ENCODE data around the gene EREG.

The EREG gene

DNA sequence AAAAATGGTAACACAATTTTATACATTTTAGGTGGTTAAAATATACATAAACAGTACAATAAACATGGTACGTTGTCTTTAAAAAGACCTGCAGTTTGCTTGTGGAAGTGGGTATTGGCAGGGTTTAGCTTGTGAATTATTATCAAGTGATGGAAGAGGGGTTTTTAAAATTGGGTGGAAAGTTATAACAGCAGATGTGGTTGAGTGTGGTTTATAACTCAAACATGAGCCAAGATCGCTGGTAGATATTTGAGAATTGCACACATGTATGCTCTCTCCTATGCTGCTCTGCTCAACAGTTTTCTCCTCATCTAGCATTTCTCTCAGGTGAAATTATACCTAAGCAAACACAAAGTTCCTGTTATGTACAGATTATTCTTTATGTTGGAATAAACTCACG, 42.6 kb upstream of the EREG start:
- H3K4me3 ChIP-seq (ENCODE audit: low read depth, low read length), result no peak overlapping the region
- TF ChIP-seq, protein P1, sequence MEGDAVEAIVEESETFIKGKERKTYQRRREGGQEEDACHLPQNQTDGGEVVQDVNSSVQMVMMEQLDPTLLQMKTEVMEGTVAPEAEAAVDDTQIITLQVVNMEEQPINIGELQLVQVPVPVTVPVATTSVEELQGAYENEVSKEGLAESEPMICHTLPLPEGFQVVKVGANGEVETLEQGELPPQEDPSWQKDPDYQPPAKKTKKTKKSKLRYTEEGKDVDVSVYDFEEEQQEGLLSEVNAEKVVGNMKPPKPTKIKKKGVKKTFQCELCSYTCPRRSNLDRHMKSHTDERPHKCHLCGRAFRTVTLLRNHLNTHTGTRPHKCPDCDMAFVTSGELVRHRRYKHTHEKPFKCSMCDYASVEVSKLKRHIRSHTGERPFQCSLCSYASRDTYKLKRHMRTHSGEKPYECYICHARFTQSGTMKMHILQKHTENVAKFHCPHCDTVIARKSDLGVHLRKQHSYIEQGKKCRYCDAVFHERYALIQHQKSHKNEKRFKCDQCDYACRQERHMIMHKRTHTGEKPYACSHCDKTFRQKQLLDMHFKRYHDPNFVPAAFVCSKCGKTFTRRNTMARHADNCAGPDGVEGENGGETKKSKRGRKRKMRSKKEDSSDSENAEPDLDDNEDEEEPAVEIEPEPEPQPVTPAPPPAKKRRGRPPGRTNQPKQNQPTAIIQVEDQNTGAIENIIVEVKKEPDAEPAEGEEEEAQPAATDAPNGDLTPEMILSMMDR (IDR thresholded peaks at IDR 0.05; ENCODE audit: low read depth, low read length), result no peak

DNA sequence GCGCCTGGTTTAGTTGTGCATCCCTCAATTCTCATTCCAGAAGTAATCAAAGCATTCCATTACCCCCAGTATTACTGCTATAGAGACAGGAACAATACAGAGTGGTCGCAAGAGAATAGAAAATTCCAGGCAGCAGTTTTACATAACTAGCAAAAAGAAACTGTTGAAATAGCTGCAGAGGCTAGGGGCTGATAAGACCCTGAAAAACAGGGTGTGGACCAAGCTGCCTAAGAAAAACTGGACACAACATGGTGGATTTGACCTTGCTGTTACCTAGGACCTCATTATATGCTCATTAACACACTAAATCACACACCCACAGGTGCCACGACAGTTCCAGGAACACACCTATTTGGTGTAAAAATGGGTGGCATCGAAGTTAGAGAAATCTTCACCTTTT, 41.3 kb upstream of the EREG start:
- TF ChIP-seq, protein P1 (IDR thresholded peaks at IDR 0.05; ENCODE audit: low read depth, low read length), result no peak
- H3K4me3 ChIP-seq (ENCODE audit: low read depth, low read length), result no peak overlapping the region

DNA sequence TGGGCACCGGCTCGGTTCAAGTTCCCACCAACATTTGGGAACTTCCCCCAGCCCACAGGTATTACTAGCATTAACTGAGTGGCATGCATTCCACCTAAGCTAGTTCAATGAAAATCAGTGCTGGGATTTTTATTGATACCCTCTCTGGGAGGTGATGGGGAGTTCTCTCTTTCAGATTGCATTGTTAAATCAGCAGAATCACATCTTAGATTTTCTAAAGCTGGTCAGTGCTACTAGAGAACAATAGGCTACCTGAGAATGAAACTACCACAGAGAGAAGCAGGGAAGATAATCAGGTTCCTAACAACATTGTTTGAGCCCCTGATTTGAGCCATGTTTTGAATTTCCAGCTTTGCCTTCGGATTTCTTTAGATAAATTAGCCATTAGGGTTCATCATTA, 40.7 kb upstream of the EREG start:
- TF ChIP-seq, protein P1 (IDR thresholded peaks at IDR 0.05; ENCODE audit: low read depth, low read length), result no peak
- H3K4me3 ChIP-seq (ENCODE audit: low read depth, low read length), result no peak overlapping the region

DNA sequence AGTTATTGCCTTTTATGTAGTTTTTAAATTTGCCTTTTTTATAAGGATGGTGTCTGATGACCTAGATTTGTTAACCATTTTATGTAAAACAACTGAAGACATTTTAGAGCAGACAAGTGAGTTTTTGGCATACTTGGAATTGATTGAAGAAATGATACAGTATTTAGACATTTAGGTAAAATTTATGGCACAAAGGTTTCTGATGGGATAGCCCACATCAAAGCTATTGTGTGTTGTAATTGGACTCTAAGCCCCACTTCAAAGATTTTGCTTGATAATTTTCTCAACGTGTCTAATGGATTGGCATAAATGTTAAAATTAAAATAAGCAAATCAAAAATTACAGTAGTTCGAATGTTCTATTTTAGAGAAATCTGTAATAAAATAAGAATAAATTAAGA, 39.1 kb upstream of the EREG start:
- no peak overlapping the region for H3K4me3 ChIP-seq (ENCODE audit: low read depth, low read length)
- TF ChIP-seq, protein P1 (IDR thresholded peaks at IDR 0.05; ENCODE audit: low read depth, low read length), result no peak

DNA sequence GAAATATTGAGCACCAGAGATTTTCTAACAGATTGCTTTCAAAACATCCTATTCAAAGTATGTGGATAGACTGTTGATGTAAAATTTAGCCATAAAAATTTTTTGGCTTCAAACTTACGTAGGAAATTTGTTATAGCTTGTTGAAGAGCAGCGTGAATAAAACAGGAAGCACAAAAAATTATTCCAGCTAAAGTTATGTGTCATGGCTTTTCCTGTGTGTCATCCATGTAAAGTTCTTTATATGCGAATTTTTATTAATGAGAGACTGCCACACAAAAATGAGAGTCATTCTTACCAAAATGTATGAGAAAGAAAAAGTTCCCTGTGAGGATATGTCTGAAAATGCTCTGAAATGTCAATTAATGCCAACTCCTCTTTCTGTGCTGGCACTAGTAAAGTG, 37.2 kb upstream of the EREG start:
- no peak overlapping the region for H3K4me3 ChIP-seq (ENCODE audit: low read depth, low read length)
- TF ChIP-seq, protein P1 (IDR thresholded peaks at IDR 0.05; ENCODE audit: low read depth, low read length), result no peak

DNA sequence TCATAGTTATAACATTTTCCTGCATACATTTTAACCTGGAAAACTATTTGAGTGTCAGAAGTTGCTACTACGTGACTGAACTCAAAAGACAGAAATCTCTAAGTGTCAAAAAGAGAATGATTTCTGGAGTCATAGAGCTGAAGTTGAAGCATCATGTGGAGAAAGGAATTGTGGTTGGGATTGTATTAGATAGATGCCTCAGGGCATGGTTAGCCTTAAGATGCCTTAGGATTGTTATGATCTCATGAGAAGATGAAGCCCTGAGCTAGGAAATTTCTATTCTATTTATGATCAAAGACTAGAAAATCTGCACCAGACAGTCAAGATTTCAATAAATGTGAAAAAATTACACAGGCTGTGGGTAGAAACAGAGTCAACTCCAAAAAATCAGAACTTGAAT, 36.4 kb upstream of the EREG start:
- TF ChIP-seq, protein P1 (IDR thresholded peaks at IDR 0.05; ENCODE audit: low read depth, low read length), result no peak
- H3K4me3 ChIP-seq (ENCODE audit: low read depth, low read length), result no peak overlapping the region

DNA sequence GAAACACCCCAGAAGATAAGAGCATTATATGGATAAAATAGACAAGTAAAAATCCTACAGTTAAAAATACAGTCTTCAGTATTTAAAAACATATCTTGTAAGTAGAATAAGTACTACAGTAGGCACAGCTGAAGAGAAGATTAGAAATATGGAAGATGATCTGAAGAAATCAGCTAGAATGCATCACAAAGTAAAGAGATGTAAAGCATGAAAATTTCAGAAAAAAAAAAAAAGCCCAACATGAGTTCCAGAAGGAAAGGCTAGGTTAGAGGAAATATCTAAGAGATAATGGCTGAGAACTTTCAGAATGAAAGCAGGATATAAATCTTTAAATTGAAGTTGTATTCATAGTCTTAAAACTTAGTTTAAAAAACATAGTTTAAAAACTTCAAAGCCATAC, 35.6 kb upstream of the EREG start:
- H3K4me3 ChIP-seq (ENCODE audit: low read depth, low read length), result no peak overlapping the region
- TF ChIP-seq, protein P1 (IDR thresholded peaks at IDR 0.05; ENCODE audit: low read depth, low read length), result no peak
